Neural cell (in vitro differentiated cells): ENCODE data around the gene CA5A.

Source experiments
- EP300 ChIP-seq: fragments of 450-650 bp; conservative IDR thresholded peaks from 2 replicates; pipeline ENCODE4 v1.6.1; 2014; ENCODE audit warnings: antibody characterized with exemption, mild to moderate bottlenecking, moderate library complexity; ENCODE audit not compliant: poor library complexity, severe bottlenecking
- RAD21 ChIP-seq: fragments of 450-650 bp; conservative IDR thresholded peaks from 2 replicates; pipeline ENCODE4 v1.6.1; 2014; ENCODE audit warnings: antibody characterized with exemption, mild to moderate bottlenecking, moderate library complexity
- TAF1 ChIP-seq: IDR thresholded peaks from 2 replicates; pipeline ENCODE4 v1.6.1; 2012; ENCODE audit warnings: low read depth
- TF ChIP-seq, protein P1 (sequence below): fragments of 450-650 bp; IDR thresholded peaks from 2 replicates; pipeline ENCODE4 v1.5.1; 2014; ENCODE audit warnings: antibody characterized with exemption, mild to moderate bottlenecking, moderate library complexity; ENCODE audit not compliant: poor library complexity, severe bottlenecking

- TF ChIP-seq, protein P1, sequence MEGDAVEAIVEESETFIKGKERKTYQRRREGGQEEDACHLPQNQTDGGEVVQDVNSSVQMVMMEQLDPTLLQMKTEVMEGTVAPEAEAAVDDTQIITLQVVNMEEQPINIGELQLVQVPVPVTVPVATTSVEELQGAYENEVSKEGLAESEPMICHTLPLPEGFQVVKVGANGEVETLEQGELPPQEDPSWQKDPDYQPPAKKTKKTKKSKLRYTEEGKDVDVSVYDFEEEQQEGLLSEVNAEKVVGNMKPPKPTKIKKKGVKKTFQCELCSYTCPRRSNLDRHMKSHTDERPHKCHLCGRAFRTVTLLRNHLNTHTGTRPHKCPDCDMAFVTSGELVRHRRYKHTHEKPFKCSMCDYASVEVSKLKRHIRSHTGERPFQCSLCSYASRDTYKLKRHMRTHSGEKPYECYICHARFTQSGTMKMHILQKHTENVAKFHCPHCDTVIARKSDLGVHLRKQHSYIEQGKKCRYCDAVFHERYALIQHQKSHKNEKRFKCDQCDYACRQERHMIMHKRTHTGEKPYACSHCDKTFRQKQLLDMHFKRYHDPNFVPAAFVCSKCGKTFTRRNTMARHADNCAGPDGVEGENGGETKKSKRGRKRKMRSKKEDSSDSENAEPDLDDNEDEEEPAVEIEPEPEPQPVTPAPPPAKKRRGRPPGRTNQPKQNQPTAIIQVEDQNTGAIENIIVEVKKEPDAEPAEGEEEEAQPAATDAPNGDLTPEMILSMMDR: no peak
- TF ChIP-seq RAD21 (no peak), TAF1 (no peak), EP300 (no peak)
Measured at GRCh38 chr16:87945351-87946042, 9.2 kb upstream of the CA5A start.
